Activated CD8-positive, alpha-beta memory T cell treated with anti-CD3 and anti-CD28 coated beads for 36 hours (primary cell): ENCODE measurements around the gene CFAP100. TPM values are rescaled to one million over a fixed set of nuclear protein-coding genes. Genes with fewer than 3 reads are reported as not detected.

Experiments
- CTCF ChIA-PET: fragments of 350-600 bp; sonication (Branson Sonifier 250); formaldehyde crosslinking; loops from one replicate; lab custom pipeline; 2021; ENCODE audit warnings: antibody characterized with exemption; lab: Charles Lee
- POLR2A ChIA-PET: fragments of 350-600 bp; sonication (Branson Sonifier 250); formaldehyde crosslinking; loops from one replicate; lab custom pipeline; 2021; ENCODE audit warnings: antibody characterized with exemption; lab: Charles Lee
- total RNA-seq, 2 experiments: library from RNA; stranded (reverse); gene quantifications; one replicate each; pipeline ENCODE4 v1.2.3, GENCODE V29; 2021

Gene CFAP100
- total RNA-seq, 2 experiments from 2014 or later = not detected

- CTCF ChIA-PET = no interaction called here
- POLR2A ChIA-PET = no interaction called here
These were observed 54.9 kb downstream of the CFAP100 start for GRCh38 chr3:126449621-126450051.

- ChIA-PET POLR2A (no interaction called here), CTCF (no interaction called here)
These were observed 55.5 kb downstream of the CFAP100 start for GRCh38 chr3:126450219-126450618.

GRCh38 chr3:126450744-126451143 is 56.0 kb downstream of the CFAP100 start:
- POLR2A ChIA-PET = no interaction called here
- CTCF ChIA-PET = no interaction called here

GRCh38 chr3:126451511-126451910 is 56.8 kb downstream of the CFAP100 start:
- ChIA-PET POLR2A (interaction anchor here (0.6 kb wide), 1 partner anchor 508 kb away, joined by 3 read pairs; no protein-coding TSS in a partner anchor), CTCF (no interaction called here)

GRCh38 chr3:126452213-126452612 is 57.5 kb downstream of the CFAP100 start:
- CTCF ChIA-PET = no interaction called here
- POLR2A ChIA-PET = interaction anchor here (0.6 to 0.7 kb wide), 2 partner anchors 19 to 384 kb away, joined by 3 to 7 read pairs; no protein-coding TSS in a partner anchor

GRCh38 chr3:126454025-126454424 is 59.3 kb downstream of the CFAP100 start:
- POLR2A ChIA-PET = no interaction called here
- CTCF ChIA-PET = no interaction called here

- CTCF ChIA-PET = no interaction called here
- POLR2A ChIA-PET = no interaction called here
These were observed 59.9 kb downstream of the CFAP100 start for GRCh38 chr3:126454437-126455198.

GRCh38 chr3:126456211-126456610 is 61.5 kb downstream of the CFAP100 start:
- ChIA-PET CTCF (no interaction called here), POLR2A (interaction anchor here (0.6 kb wide), 1 partner anchor 860 kb away, joined by 3 read pairs; no protein-coding TSS in a partner anchor)

GRCh38 chr3:126456766-126457388 is 62.2 kb downstream of the CFAP100 start:
- ChIA-PET CTCF (no interaction called here), POLR2A (no interaction called here)

- POLR2A ChIA-PET = no interaction called here
- CTCF ChIA-PET = no interaction called here
These were observed 64.5 kb downstream of the CFAP100 start for GRCh38 chr3:126459111-126459762.

- ChIA-PET POLR2A (no interaction called here), CTCF (no interaction called here)
These were observed 65.0 kb downstream of the CFAP100 start for GRCh38 chr3:126459763-126460127.

GRCh38 chr3:126460381-126460780 is 65.7 kb downstream of the CFAP100 start:
- ChIA-PET CTCF (no interaction called here), POLR2A (no interaction called here)

- CTCF ChIA-PET = no interaction called here
- POLR2A ChIA-PET = no interaction called here
These were observed 66.9 kb downstream of the CFAP100 start for GRCh38 chr3:126461450-126462070.

- ChIA-PET POLR2A (no interaction called here), CTCF (no interaction called here)
These were observed 68.8 kb downstream of the CFAP100 start for GRCh38 chr3:126463521-126463920.

GRCh38 chr3:126464093-126464492 is 69.4 kb downstream of the CFAP100 start:
- ChIA-PET CTCF (no interaction called here), POLR2A (no interaction called here)

GRCh38 chr3:126464494-126464893 is 69.8 kb downstream of the CFAP100 start:
- ChIA-PET CTCF (no interaction called here), POLR2A (no interaction called here)

- ChIA-PET CTCF (no interaction called here), POLR2A (no interaction called here)
These were observed 70.3 kb downstream of the CFAP100 start for GRCh38 chr3:126464997-126465396.

GRCh38 chr3:126465928-126466544 is 71.3 kb downstream of the CFAP100 start:
- ChIA-PET CTCF (no interaction called here), POLR2A (no interaction called here)

- ChIA-PET POLR2A (no interaction called here), CTCF (no interaction called here)
These were observed 72.3 kb downstream of the CFAP100 start for GRCh38 chr3:126466886-126467610.
